T47D (cell line): ENCODE measurements around the gene COL27A1.

ENCODE experiments used
- DNase-seq, 2 experiments: peaks; one replicate each; pipeline versions ENCODE4 v3.0.0 to v3.0.0-alpha.2; 2011 to 2012; ENCODE audit warnings: low read depth in 1 of 2, low spot score in 1 of 2
- JUND ChIP-seq: IDR thresholded peaks from 2 replicates; pipeline ENCODE4 v1.6.1; 2012; ENCODE audit warnings: low read depth
- in situ Hi-C: cut with HindIII; loops from 2 replicates; pipeline ENCODE4 v1.10.0; 2016; ENCODE audit warnings: low sequenced_read_pairs, low pct_unique_long_range_greater_than_20kb

Gene COL27A1

GRCh38 chr9:114157516-114158176, 2.3 kb downstream of the COL27A1 start:
- no peak for DNase-seq
- in situ Hi-C loops, result no loop called here
- TF ChIP-seq JUND, result no peak

- no peak for TF ChIP-seq JUND
- in situ Hi-C loops, result no loop called here
- no peak for DNase-seq
Observed at GRCh38 chr9:114158482-114159130, 3.3 kb downstream of the COL27A1 start.

GRCh38 chr9:114159691-114160090, 4.4 kb downstream of the COL27A1 start:
- no peak for DNase-seq
- in situ Hi-C loops, result no loop called here
- TF ChIP-seq JUND, result no peak

GRCh38 chr9:114161513-114161912, 6.2 kb downstream of the COL27A1 start:
- in situ Hi-C loops, result no loop called here
- no peak for DNase-seq
- no peak for TF ChIP-seq JUND

GRCh38 chr9:114163517-114163951, 8.2 kb downstream of the COL27A1 start:
- no peak for DNase-seq
- in situ Hi-C loops, result no loop called here
- TF ChIP-seq JUND, result no peak

GRCh38 chr9:114164191-114164794, 9.0 kb downstream of the COL27A1 start:
- no peak for DNase-seq
- in situ Hi-C loops, result no loop called here
- no peak for TF ChIP-seq JUND

- in situ Hi-C loops, result no loop called here
- no peak for TF ChIP-seq JUND
- DNase-seq, result no peak
Observed at GRCh38 chr9:114165407-114166102, 10.2 kb downstream of the COL27A1 start.

- DNase-seq, result no peak
- no peak for TF ChIP-seq JUND
- in situ Hi-C loops, result no loop called here
Observed at GRCh38 chr9:114166103-114166470, 10.8 kb downstream of the COL27A1 start.

GRCh38 chr9:114166614-114167572, 11.6 kb downstream of the COL27A1 start:
- TF ChIP-seq JUND, result no peak
- no peak for DNase-seq
- in situ Hi-C loops, result no loop called here

GRCh38 chr9:114167591-114168091, 12.3 kb downstream of the COL27A1 start:
- in situ Hi-C loops, result no loop called here
- no peak for DNase-seq
- no peak for TF ChIP-seq JUND

GRCh38 chr9:114168281-114169028, 13.1 kb downstream of the COL27A1 start:
- no peak for DNase-seq
- in situ Hi-C loops, result no loop called here
- no peak for TF ChIP-seq JUND
